B cell (primary cell): ENCODE measurements around the gene BOC. TPM values are rescaled to one million over a fixed set of nuclear protein-coding genes. Genes with fewer than 3 reads are reported as not detected.

Experiments used
- ATAC-seq: fragments of 200-7000 bp; cut with Tn5 transposase; one replicate; pipeline ENCODE4 v1.10.0; 2021; ENCODE audit warnings: low read depth, mild to moderate bottlenecking, moderate number of reproducible peaks, moderate library complexity
- CTCF ChIA-PET: fragments of 350-600 bp; sonication (Branson Sonifier 250); formaldehyde crosslinking; loops from one replicate; lab custom pipeline; 2021; ENCODE audit warnings: antibody characterized with exemption, inconsistent platforms; lab: Charles Lee
- POLR2A ChIA-PET: fragments of 350-600 bp; sonication (Branson Sonifier 250); formaldehyde crosslinking; loops from one replicate; lab custom pipeline; 2021; ENCODE audit warnings: antibody characterized with exemption; lab: Charles Lee
- DNase-seq: peaks from one replicate; pipeline ENCODE4 v3.0.0; 2013
- H2AFZ ChIP-seq: 2 replicates; pipeline ENCODE4 v1.6.1; 2012; ENCODE audit warnings: mild to moderate bottlenecking, low read depth, low read length; ENCODE audit not compliant: insufficient read depth, poor library complexity, severe bottlenecking
- H3K27ac ChIP-seq, 2 donors: 1 replicate in 1 of 2; 2 replicates in 1 of 2; pipeline ENCODE4 v1.5.1; 2012 to 2013; ENCODE audit warnings: low read length in 2 of 2, mild to moderate bottlenecking in 2 of 2, moderate library complexity in 1 of 2
- H3K27me3 ChIP-seq, 4 experiments: fragments of 200-600 bp in 1 of 4; sonication (generic) in 1 of 4; replicated peaks in 1 of 4; 1 replicate in 2 of 4; 2 replicates in 2 of 4; pipeline versions ENCODE4 v1.6.1 to v1.7.0; 2013 to 2016; ENCODE audit warnings: low read length in 3 of 4, mild to moderate bottlenecking in 2 of 4, mixed read lengths in 1 of 4, moderate library complexity in 1 of 4; ENCODE audit not compliant: insufficient read depth in 4 of 4, control insufficient read depth in 3 of 4; ENCODE audit errors: control extremely low read depth in 1 of 4
- H3K36me3 ChIP-seq, 2 experiments: replicated peaks in 1 of 2; 1 replicate in 1 of 2; 2 replicates in 1 of 2; pipeline versions ENCODE4 v1.6.1 to v1.7.1; 2013; ENCODE audit warnings: low read length in 1 of 2; ENCODE audit not compliant: insufficient read depth in 2 of 2, control insufficient read depth in 1 of 2; ENCODE audit errors: control extremely low read depth in 1 of 2, extremely low read depth in 1 of 2
- H3K4me1 ChIP-seq, 2 donors: fragments of 200-600 bp in 1 of 2; sonication (generic) in 1 of 2; 1 replicate in 1 of 2; 2 replicates in 1 of 2; pipeline versions ENCODE4 v1.5.1 to v1.6.1; 2013 to 2017; ENCODE audit warnings: low read length in 2 of 2; ENCODE audit not compliant: control insufficient read depth in 2 of 2, insufficient read depth in 2 of 2
- H3K4me2 ChIP-seq: replicated peaks from 2 replicates; pipeline ENCODE3; 2012; ENCODE audit warnings: mild to moderate bottlenecking, low read depth, low read length; ENCODE audit not compliant: poor library complexity, severe bottlenecking
- H3K4me3 ChIP-seq, 5 experiments: fragments of 200-600 bp in 1 of 5; sonication (generic) in 1 of 5; 1 replicate in 3 of 5; 2 replicates in 2 of 5; pipeline versions ENCODE4 v1.5.1 to v1.7.0; 2011 to 2016; ENCODE audit warnings: low read length in 4 of 5, mild to moderate bottlenecking in 4 of 5, low read depth in 2 of 5, control low read depth in 1 of 5, moderate library complexity in 1 of 5; ENCODE audit not compliant: insufficient read depth in 1 of 5; ENCODE audit errors: control extremely low read depth in 1 of 5, extremely low read depth in 1 of 5
- H3K79me2 ChIP-seq: fragments of 200-600 bp; sonication (generic); one replicate; pipeline ENCODE4 v1.6.0; 2016; ENCODE audit warnings: low read length; ENCODE audit not compliant: control insufficient read depth, insufficient read depth
- H3K9ac ChIP-seq: fragments of 200-600 bp; sonication (generic); 2 replicates; pipeline ENCODE4 v1.6.1; 2017; ENCODE audit warnings: mild to moderate bottlenecking, low read length, moderate library complexity
- H3K9me3 ChIP-seq, 3 donors: one replicate each; pipeline versions ENCODE4 v1.6.1 to v1.7.1; 2013; ENCODE audit warnings: low read length in 2 of 3; ENCODE audit not compliant: control insufficient read depth in 2 of 3, insufficient read depth in 1 of 3; ENCODE audit errors: control extremely low read depth in 1 of 3
- H4K20me1 ChIP-seq: 2 replicates; pipeline ENCODE4 v1.6.0; 2012; ENCODE audit warnings: mild to moderate bottlenecking, low read length; ENCODE audit not compliant: insufficient read depth, control insufficient read depth, poor library complexity, severe bottlenecking
- H3K27ac Mint-ChIP-seq: one replicate; pipeline ENCODE4 v1.8.0; 2021; ENCODE audit warnings: mixed read lengths
- H3K27me3 Mint-ChIP-seq: one replicate; pipeline ENCODE4 v1.8.0; 2021; ENCODE audit warnings: mixed read lengths
- H3K4me1 Mint-ChIP-seq: one replicate; pipeline ENCODE4 v1.8.0; 2021; ENCODE audit warnings: mixed read lengths
- H3K4me3 Mint-ChIP-seq: one replicate; pipeline ENCODE4 v1.8.0; 2021; ENCODE audit warnings: mixed read lengths
- H3K9me3 Mint-ChIP-seq: one replicate; pipeline ENCODE4 v1.8.0; 2022; ENCODE audit warnings: mixed read lengths; ENCODE audit not compliant: insufficient read depth
- CTCF ChIP-seq: fragments of 200-600 bp; IDR thresholded peaks from one replicate; pipeline ENCODE4 v1.8.0; 2022; ENCODE audit warnings: antibody characterized with exemption, mild to moderate bottlenecking
- EZH2 ChIP-seq: IDR thresholded peaks from 2 replicates; pipeline ENCODE4 v1.6.1; 2012; ENCODE audit warnings: borderline replicate concordance, low read depth, mild to moderate bottlenecking, moderate library complexity, low read length; ENCODE audit not compliant: insufficient read depth, poor library complexity, severe bottlenecking
- WGBS: methylation state at CpG from one replicate; pipeline ENCODE4 v1.1.5; 2013; ENCODE audit warnings: missing lambda C conversion rate; ENCODE audit not compliant: insufficient coverage; 5-methylcytosine and 5-hydroxymethylcytosine counted together
- intact Hi-C: fragments of 100-400 bp; cut with micrococcal nuclease; formaldehyde crosslinking; loops from one replicate; pipeline ENCODE4 v1.10.0; 2022
- polyA plus RNA-seq: library from polyadenylated mRNA; depleted of rRNA; stranded (reverse); fragments of >200 nt; gene quantifications from 2 replicates; pipeline ENCODE4 v1.2.3, GENCODE V29; 2012
- total RNA-seq, 2 donors: library from RNA; stranded (reverse); fragments of 120-200 nt in 1 of 2; gene quantifications; 1 replicate in 1 of 2; 2 replicates in 1 of 2; pipeline versions ENCODE4 v1.2.3 to v1.2.4, GENCODE V29; 2013 to 2022

Gene BOC
- total and polyA plus RNA-seq, 2 donors (not counting 1 experiment from before 2014, with no cell fraction given): 0.12 to 2.0 TPM

- ChIA-PET POLR2A (no interaction called here), CTCF (interaction anchor here (2.4 to 4.4 kb wide), 2 partner anchors 9 to 10 kb away, joined by 6 to 35 read pairs; no protein-coding TSS in a partner anchor)
- Mint-ChIP-seq H3K4me1 (peaks cover 38% of the 10 kb centered on the region), H3K4me3 (no peak overlapping the region), H3K27me3 (no peaks in the 10 kb centered on the region), H3K9me3 (no peaks in the 10 kb centered on the region), H3K27ac (no peak overlapping the region)
- Histone ChIP-seq H3K27me3 (no peaks in the 10 kb centered on the region), H4K20me1 (no peaks in the 10 kb centered on the region), H3K27ac (no peak overlapping the region), H3K79me2 (no peaks in the 10 kb centered on the region), H2AFZ (no peak overlapping the region), H3K4me3 (no peak overlapping the region), H3K9me3 (peaks cover 0 to 2% (median 0%) of the 10 kb centered on the region in 3 donors), H3K9ac (no peak overlapping the region), H3K4me1 (peaks cover 28 to 38% of the 10 kb centered on the region in 2 donors), H3K4me2 (no peak overlapping the region), H3K36me3 (no peaks in the 10 kb centered on the region)
- DNase-seq (no peak), ATAC-seq (no peak)
- 99% methylated on average over 17 of the region's 17 CpGs for WGBS
- TF ChIP-seq EZH2: no peak
- no peak for TF ChIP-seq CTCF
- intact Hi-C loops: no loop called here
These were observed 68.3 kb downstream of the BOC start for GRCh38 chr3:113279686-113280085.

GRCh38 chr3:113283306-113283705 lies 71.9 kb downstream of the BOC start:
- H3K4me1 Mint-ChIP-seq: peaks cover 9% of the 10 kb centered on the region
- no peaks in the 10 kb centered on the region for H3K27me3 Mint-ChIP-seq
- no peak for ATAC-seq
- CTCF ChIA-PET: no interaction called here
- no peaks in the 10 kb centered on the region for H3K36me3 ChIP-seq
- no peak overlapping the region for H3K4me3 Mint-ChIP-seq
- 96% methylated on average over 5 of the region's 12 CpGs for WGBS
- H4K20me1 ChIP-seq: no peaks in the 10 kb centered on the region
- POLR2A ChIA-PET: no interaction called here
- no peak overlapping the region for H3K4me3 ChIP-seq
- H3K27ac ChIP-seq: no peak overlapping the region
- H3K79me2 ChIP-seq: no peaks in the 10 kb centered on the region
- intact Hi-C loops: no loop called here
- no peak overlapping the region for H2AFZ ChIP-seq
- peaks cover 0 to 7% of the 10 kb centered on the region in 2 donors for H3K4me1 ChIP-seq
- no peak for DNase-seq
- TF ChIP-seq EZH2 (no peak), CTCF (no peak)
- H3K27ac Mint-ChIP-seq: no peak overlapping the region
- H3K9me3 ChIP-seq: no peaks in the 10 kb centered on the region
- H3K9ac ChIP-seq: no peak overlapping the region
- H3K9me3 Mint-ChIP-seq: no peaks in the 10 kb centered on the region
- H3K4me2 ChIP-seq: no peak overlapping the region
- no peaks in the 10 kb centered on the region for H3K27me3 ChIP-seq
